Endothelial cell of umbilical vein (primary cell): Measurements from ENCODE around the gene CHMP3. TPM values are rescaled to one million over a fixed set of nuclear protein-coding genes. Genes with fewer than 3 reads are reported as not detected.

ENCODE experiments used
- BruUV-seq: library from RNA; stranded (reverse); fragments of 400-500 nt; replicated peaks from 2 replicates; lab custom pipeline; 2021; lab: Mats Ljungman, UMichigan
- CTCF ChIA-PET: fragments of 300-600, 350-600 bp; sonication (Branson Sonifier 250); formaldehyde crosslinking; loops from one replicate; lab custom pipeline; 2021; ENCODE audit warnings: antibody characterized with exemption, inconsistent platforms; lab: Charles Lee
- POLR2A ChIA-PET: fragments of 300-600, 350-600 bp; sonication (Branson Sonifier 250); formaldehyde crosslinking; loops from one replicate; lab custom pipeline; 2021; ENCODE audit warnings: antibody characterized with exemption, inconsistent platforms; lab: Charles Lee
- DNase-seq: peaks from one replicate; pipeline ENCODE4 v3.0.0-alpha.2; 2011; ENCODE audit warnings: low read depth, low spot score
- FAIRE-seq: peaks from 2 replicates; lab custom pipeline; 2011; peaks lifted over from hg19 to GRCh38; lab: Jason Lieb, UNC
- H2AFZ ChIP-seq: 2 replicates; pipeline ENCODE4 v1.6.0; 2012; ENCODE audit warnings: low read depth, low read length, control low read depth, inconsistent platforms
- H3K27ac ChIP-seq: 2 replicates; pipeline ENCODE4 v1.5.1; 2011; ENCODE audit warnings: low read depth, mild to moderate bottlenecking, control low read depth, low read length, moderate library complexity; ENCODE audit not compliant: insufficient read depth
- H3K27me3 ChIP-seq, 2 experiments: 2 replicates each; pipeline versions ENCODE4 v1.6.0 to v1.6.1; 2011; ENCODE audit warnings: low read length in 2 of 2, mixed read lengths in 1 of 2; ENCODE audit not compliant: control insufficient read depth in 2 of 2, insufficient read depth in 2 of 2
- H3K36me3 ChIP-seq, 2 experiments: 2 replicates in 1 of 2; 3 replicates in 1 of 2; pipeline ENCODE4 v1.5.1; 2011; ENCODE audit warnings: low read length in 2 of 2, mild to moderate bottlenecking in 1 of 2, moderate library complexity in 1 of 2; ENCODE audit not compliant: control insufficient read depth in 2 of 2, insufficient read depth in 2 of 2; ENCODE audit errors: extremely low read depth in 1 of 2
- H3K4me1 ChIP-seq: 3 replicates; pipeline ENCODE4 v1.5.1; 2011; ENCODE audit warnings: mild to moderate bottlenecking, low read length; ENCODE audit not compliant: control insufficient read depth, insufficient read depth; ENCODE audit errors: extremely low read depth
- H3K4me2 ChIP-seq: 2 replicates; pipeline ENCODE4 v1.6.1; 2011; ENCODE audit warnings: low read length, control low read depth, mixed read lengths; ENCODE audit not compliant: insufficient read depth
- H3K4me3 ChIP-seq, 3 experiments: fragments of 200-600 bp in 1 of 3; sonication (generic), shearing (Covaris generic) in 1 of 3; replicated peaks in 1 of 3; 2 replicates each; pipeline ENCODE4 v1.5.1; 2011 to 2016; ENCODE audit warnings: control low read depth in 3 of 3, low read length in 3 of 3, mild to moderate bottlenecking in 2 of 3, inconsistent platforms in 1 of 3, low read depth in 1 of 3, moderate library complexity in 1 of 3; ENCODE audit not compliant: insufficient read depth in 1 of 3
- H3K79me2 ChIP-seq: 2 replicates; pipeline ENCODE4 v1.6.0; 2012; ENCODE audit warnings: low read length, inconsistent platforms; ENCODE audit not compliant: control insufficient read depth, insufficient read depth
- H3K9ac ChIP-seq: replicated peaks from 2 replicates; pipeline ENCODE3; 2011; ENCODE audit warnings: low read length, control low read depth; ENCODE audit not compliant: insufficient read depth; ENCODE audit errors: extremely low read depth
- H3K9me1 ChIP-seq: replicated peaks from 3 replicates; pipeline ENCODE4 v1.6.0; 2011; ENCODE audit warnings: mild to moderate bottlenecking, low read length; ENCODE audit not compliant: control insufficient read depth, insufficient read depth; ENCODE audit errors: extremely low read depth
- H3K9me3 ChIP-seq: replicated peaks from 2 replicates; pipeline ENCODE4 v1.5.1; 2012; ENCODE audit warnings: low read length, inconsistent platforms; ENCODE audit not compliant: control insufficient read depth, insufficient read depth
- H4K20me1 ChIP-seq: replicated peaks from 2 replicates; pipeline ENCODE3; 2011; ENCODE audit warnings: mild to moderate bottlenecking, low read length; ENCODE audit not compliant: control insufficient read depth, insufficient read depth; ENCODE audit errors: extremely low read depth
- CTCF ChIP-seq, 2 donors: IDR thresholded peaks; 1 replicate in 1 of 2; 2 replicates in 1 of 2; pipeline ENCODE4 v1.5.1; 2011; ENCODE audit warnings: low read length in 2 of 2, mild to moderate bottlenecking in 2 of 2, moderate library complexity in 2 of 2, control low read depth in 1 of 2, inconsistent platforms in 1 of 2, low read depth in 1 of 2; ENCODE audit not compliant: insufficient read depth in 1 of 2; ENCODE audit errors: extremely low read depth in 1 of 2
- EZH2 ChIP-seq: IDR thresholded peaks from 2 replicates; pipeline ENCODE4 v1.6.1; 2012; ENCODE audit warnings: borderline replicate concordance, low read depth, mild to moderate bottlenecking, moderate library complexity, low read length, inconsistent platforms; ENCODE audit not compliant: severe bottlenecking
- FOS ChIP-seq: IDR thresholded peaks from 2 replicates; pipeline ENCODE4 v1.6.1; 2011; ENCODE audit warnings: mild to moderate bottlenecking, low read length, moderate library complexity, borderline replicate concordance; ENCODE audit not compliant: insufficient read depth
- GATA2 ChIP-seq: IDR thresholded peaks from 2 replicates; pipeline ENCODE4 v1.7.0; 2011; ENCODE audit warnings: low read depth, mild to moderate bottlenecking, moderate library complexity, mixed read lengths, low read length; ENCODE audit not compliant: insufficient read length, insufficient read depth
- JUN ChIP-seq: IDR thresholded peaks from 2 replicates; pipeline ENCODE4 v1.6.1; 2011; ENCODE audit warnings: borderline replicate concordance, low read depth; ENCODE audit not compliant: insufficient read length, insufficient read depth
- MYC ChIP-seq: IDR thresholded peaks from one replicate; pipeline ENCODE4 v1.6.1; 2011; ENCODE audit warnings: mild to moderate bottlenecking, low read depth, low read length
- POLR2A ChIP-seq: IDR thresholded peaks from 2 replicates; pipeline ENCODE4 v1.6.1; 2012; ENCODE audit warnings: low read depth, mild to moderate bottlenecking, control low read depth, low read length
- POLR2AphosphoS5 ChIP-seq: IDR thresholded peaks from 2 replicates; pipeline ENCODE4 v1.6.1; 2012; ENCODE audit warnings: low read depth, mild to moderate bottlenecking, control low read depth, low read length, moderate library complexity; ENCODE audit not compliant: insufficient read depth
- dilution Hi-C: fragments of 300-500 bp; cut with MboI; formaldehyde crosslinking; loops from one replicate; pipeline ENCODE4 v1.15.0; 2019; ENCODE audit warnings: low sequenced_read_pairs; ENCODE audit not compliant: extremely low pct_ligation_motif_present
- intact Hi-C: fragments of 100-400 bp; cut with micrococcal nuclease; formaldehyde crosslinking; loops from one replicate; pipeline ENCODE4 v1.10.0; 2022
- polyA plus RNA-seq, 4 experiments: library from polyadenylated mRNA; depleted of rRNA in 3 of 4; stranded (reverse) in 3 of 4; unstranded in 1 of 4; fragments of >200 nt; gene quantifications; 2 replicates each; pipeline versions ENCODE4 v1.2.1 to v1.2.3, GENCODE V29; 2011 to 2012; ENCODE audit warnings: missing spikeins in 1 of 4
- total RNA-seq: library from RNA; stranded (reverse); gene quantifications from 2 replicates; pipeline ENCODE4 v1.2.3, GENCODE V29; 2021
- TF ChIP-seq, protein P1 (sequence below): IDR thresholded peaks from 2 replicates; pipeline ENCODE4 v1.6.1; 2011; ENCODE audit not compliant: insufficient read depth, insufficient read length

Gene CHMP3
- total and polyA plus RNA-seq, 2 donors (not counting 3 experiments of a cell fraction or from before 2014, with no cell fraction given): 48.1 to 92.2 TPM

DNA sequence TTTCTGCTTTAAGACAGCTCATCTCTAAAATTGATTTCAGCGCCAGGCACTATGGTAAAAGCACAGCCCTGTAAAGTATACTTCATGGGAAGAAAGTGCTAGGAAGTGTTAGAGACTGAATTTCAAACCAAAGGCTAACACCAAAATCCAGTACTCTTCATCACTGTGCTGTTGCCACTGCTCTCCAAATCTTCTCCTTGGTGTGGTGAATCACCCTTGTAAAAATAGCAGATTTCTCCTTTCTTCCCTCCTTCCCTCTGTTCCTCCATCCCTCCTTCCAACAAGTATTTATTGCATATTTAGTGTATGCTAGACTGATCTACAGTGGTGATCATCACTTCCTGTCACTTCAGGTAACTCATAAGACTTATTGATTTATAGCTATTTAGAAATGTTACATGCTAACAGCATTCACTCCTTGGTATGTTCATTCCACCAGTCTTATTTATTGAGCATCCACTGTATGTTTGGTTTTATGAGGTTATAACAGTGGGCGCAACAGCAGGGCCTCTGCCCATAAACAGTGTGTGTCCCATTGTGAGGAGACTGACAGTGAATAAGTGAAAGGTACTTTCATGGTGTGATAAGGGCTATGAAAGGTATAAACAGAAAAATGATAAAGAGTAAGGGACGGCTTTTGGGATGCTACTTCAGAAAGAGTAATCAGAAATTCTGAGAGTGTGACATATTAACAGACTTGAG, 102.0 kb downstream of the CHMP3 start:
- H3K36me3 ChIP-seq: peaks cover 15 to 22% of the 10 kb centered on the region in 2 experiments

More for the DNA sequence above, 102.0 kb downstream of the CHMP3 start:
- dilution Hi-C loops (no loop called here), intact Hi-C loops (no loop called here)
- no peak for TF ChIP-seq MYC
- TF ChIP-seq FOS: no peak
- no peak for TF ChIP-seq EZH2
- TF ChIP-seq POLR2A: no peak
- no peak for TF ChIP-seq JUN
- TF ChIP-seq, protein P1, sequence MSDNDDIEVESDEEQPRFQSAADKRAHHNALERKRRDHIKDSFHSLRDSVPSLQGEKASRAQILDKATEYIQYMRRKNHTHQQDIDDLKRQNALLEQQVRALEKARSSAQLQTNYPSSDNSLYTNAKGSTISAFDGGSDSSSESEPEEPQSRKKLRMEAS: no peak
- no peak for TF ChIP-seq CTCF (IDR thresholded peaks at IDR 0.05; ENCODE audit: extremely low read depth in 1 of 2, insufficient read depth in 1 of 2, low read depth in 1 of 2, low read length in 2 of 2)
- no peak for TF ChIP-seq POLR2AphosphoS5
- TF ChIP-seq GATA2: no peak
- H4K20me1 ChIP-seq: no peaks in the 10 kb centered on the region
- no peaks in the 10 kb centered on the region for H3K27me3 ChIP-seq
- no peaks in the 10 kb centered on the region for H3K79me2 ChIP-seq
- no TSS peak for BruUV-seq
- H3K4me3 ChIP-seq: no peak overlapping the region
- H3K9me1 ChIP-seq: no peaks in the 10 kb centered on the region
- no peak overlapping the region for H3K27ac ChIP-seq
- no peak overlapping the region for H3K9ac ChIP-seq
- no peak overlapping the region for H3K4me2 ChIP-seq
- ChIA-PET POLR2A (no interaction called here), CTCF (interaction anchor here (1.7 kb wide), 1 partner anchor 10 kb away, joined by 3 read pairs; no protein-coding TSS in a partner anchor)
- no peaks in the 10 kb centered on the region for H3K4me1 ChIP-seq
- DNase-seq (no peak), FAIRE-seq (no peak)
- H2AFZ ChIP-seq: no peak overlapping the region
- no peaks in the 10 kb centered on the region for H3K9me3 ChIP-seq
